Stimulated activated CD8-positive, alpha-beta memory T cell treated with anti-CD3 and anti-CD28 coated beads, Interleukin-2, amount 100 ng/mL, for 48 hours (primary cell): Measurements from ENCODE around the gene KIRREL3.

Experiments
- DNase-seq, 2 donors: peaks; one replicate each; pipeline ENCODE4 v3.0.0-alpha.2; 2020; ENCODE audit warnings: low read depth in 2 of 2

The KIRREL3 gene

DNA sequence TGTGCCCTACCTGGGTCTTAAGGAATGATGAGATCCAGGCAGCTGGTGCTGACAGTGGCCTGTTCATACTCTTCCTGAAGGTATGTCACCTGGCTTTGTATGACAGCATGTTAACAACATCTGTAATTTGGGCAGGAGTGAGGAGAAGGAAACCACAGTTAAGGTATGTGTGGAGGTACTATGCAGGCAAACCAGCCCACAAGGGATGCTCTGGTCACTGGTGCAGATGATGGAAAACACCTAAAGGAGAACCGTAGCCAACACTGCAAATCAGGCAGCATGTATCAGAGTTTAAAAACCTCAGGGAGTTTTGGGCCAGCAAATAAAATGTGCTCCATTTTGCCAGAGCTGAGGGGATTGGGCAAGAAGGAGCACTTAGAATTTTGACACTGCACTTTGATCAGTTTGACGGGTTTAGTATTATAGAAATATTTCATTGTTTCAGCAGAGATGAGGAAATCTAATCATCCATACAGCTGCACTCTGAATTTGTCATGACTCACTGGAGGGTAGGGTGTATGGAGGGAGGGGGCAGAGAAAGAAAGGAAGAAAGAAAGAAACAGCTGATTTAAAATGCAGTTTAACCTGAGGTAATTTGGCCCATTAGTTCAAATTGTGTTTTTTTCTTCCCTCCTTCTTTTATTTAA lies 260.9 kb downstream of the KIRREL3 start:
- no peak for DNase-seq

DNA sequence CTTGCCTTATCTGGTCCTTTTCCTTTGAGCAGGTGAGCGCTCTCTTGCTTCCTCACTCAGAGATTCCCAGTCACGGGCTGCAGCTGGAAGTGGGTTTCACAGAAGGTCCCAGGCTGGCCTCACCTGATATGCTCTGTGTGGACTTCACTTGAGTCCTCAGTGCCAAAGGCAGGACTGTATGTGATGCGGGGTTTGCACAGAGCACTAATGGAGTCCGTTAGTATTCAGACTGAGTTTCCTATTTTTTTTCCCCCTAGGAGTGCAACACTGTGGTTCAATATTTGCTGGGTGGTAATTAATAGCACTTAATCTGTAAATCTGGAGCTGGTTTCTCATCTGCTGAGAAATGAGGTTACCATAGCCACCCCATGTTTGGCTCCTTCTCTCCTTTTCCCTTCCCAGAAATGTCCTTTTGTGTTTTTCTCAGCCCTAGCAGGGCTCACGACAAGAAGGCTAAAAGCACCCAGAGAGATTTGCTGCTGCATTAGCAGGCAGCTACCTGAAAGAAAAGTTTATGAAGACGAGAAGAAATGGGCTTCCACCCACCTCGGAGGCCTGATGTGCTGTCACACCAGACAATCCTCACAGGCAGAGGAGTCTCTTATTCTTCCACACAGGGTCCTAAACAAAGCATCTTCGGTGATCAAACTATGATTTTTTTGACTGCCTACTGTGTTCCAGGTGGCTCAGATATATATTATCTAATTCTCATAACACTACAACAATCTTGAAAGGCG lies 262.1 kb downstream of the KIRREL3 start:
- DNase-seq: no peak

DNA sequence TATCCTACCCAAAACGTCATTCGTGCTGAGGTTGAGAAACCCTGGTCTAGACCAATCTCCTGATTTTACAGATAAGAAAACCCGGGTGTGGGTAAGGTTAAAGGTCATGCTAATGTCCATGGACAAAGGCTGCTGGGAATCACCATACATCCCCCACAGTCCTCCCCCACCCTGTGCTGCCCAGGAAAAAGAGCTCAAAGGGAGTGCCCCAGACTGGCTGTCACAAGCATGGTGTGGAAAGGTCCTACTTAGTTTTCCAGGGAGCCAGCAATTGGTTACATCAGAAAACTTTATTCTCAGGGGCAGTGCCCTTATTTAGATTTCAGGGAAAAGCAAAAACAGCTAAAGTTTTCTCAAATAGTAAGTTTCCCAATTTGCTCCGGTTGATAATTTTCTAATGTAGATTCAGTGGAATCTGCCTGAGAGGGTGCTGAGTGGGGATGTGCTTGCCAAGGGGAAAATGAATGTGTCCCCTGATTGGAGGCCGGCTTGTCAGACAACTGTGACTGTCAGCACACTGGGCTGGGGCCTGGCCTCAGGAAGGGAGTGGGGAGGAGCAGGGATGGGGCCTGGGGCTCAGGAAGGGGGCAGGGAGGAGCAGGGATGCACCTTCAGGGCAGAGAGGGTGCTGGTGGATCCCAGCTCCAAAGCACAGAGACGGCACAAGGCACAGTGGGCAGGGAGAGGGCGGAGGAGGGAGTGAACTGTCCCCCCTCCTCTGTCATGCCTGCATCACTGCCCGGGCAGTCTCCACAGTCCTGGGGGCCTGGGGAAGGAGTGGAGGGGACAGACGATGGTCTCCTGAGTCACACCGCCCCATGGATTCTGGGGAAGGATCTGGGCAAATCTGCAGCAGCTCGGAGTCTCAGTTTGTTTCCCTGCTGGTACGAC lies 263.6 kb downstream of the KIRREL3 start:
- no peak for DNase-seq

DNA sequence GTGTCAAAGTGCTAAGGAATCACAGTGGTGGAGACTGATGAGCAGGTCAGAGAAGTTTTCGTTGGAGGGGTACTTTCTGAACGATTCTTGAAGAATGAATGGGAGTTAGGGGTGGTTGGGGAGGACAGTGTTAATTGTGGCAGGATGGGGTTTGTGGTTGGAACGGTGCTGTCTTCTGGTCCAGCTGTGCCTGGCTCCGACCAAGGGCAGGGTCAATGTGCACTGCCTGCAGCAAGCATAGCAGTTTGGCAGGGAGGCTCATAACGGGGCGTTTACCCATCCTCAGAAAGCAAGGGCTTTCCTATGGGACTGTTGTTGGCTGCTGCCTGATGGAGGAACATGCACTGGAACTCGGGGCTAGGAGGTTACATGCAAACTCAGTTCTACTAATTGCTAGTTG lies 265.8 kb downstream of the KIRREL3 start:
- DNase-seq: no peak

DNA sequence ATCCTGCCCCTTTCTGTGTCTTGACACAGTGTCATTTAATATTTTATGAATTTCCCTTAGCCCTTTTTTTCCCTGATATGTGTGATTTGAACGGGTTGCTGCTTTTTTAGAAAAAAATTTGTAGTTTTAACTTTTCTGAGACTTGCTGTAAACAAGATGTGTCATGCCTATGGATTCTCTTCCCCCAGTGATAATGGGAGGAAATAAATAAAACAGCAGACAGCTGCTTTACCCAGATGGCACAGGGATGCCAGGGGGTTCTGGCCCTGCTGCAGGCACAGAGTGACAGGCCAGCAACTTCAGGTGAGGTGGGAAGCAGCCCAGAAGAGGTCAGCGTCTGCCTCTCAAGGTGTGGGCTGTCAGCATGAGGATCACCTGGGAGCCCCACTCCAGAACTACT lies 266.9 kb downstream of the KIRREL3 start:
- no peak for DNase-seq

DNA sequence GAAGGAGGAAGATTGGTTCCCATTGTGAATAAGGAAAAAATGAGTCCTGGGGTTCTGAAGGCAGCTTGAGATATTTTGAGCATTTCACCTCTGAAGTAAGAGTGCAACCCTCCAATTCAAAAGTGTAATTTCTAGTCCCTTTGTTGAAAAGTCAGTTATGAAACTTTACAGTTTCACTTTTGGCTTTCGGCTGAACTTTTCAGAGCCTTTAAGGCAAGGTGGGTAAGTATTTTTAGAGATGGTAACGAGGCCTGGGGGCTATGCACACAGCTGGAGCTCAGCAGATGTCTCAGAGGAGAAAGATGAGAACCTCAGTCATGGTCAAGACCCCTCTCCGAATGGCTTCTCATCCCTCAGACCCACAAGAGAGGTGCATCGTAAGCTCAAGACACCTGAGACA lies 267.6 kb downstream of the KIRREL3 start:
- no peak for DNase-seq

DNA sequence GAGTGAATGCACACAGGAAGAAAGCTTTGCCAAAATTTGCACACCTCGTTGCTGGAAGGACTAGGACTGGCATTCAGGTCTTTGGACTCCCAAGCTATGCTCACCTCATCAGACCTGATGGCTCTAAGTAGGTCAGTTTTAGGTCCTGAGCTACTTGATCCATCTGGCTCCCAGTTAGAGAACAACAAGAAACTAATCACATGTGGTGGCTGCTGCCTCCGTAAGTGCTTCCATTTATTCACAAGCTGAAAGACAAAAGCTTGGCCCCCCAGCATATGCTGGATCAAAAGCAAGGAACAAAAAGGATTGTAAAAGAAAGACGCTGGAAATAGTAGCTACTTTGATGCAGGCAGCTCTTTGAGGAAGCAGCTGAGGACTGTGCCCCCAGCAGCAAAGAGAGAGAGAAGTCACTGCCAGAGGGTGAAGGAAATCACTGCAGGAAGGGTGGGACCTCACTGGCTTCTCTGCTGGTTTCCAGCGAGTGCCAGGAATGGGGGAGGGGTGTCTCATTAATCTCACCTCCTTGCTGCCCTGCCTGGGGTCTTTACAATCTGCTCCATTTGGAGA lies 268.9 kb downstream of the KIRREL3 start:
- no peak for DNase-seq

DNA sequence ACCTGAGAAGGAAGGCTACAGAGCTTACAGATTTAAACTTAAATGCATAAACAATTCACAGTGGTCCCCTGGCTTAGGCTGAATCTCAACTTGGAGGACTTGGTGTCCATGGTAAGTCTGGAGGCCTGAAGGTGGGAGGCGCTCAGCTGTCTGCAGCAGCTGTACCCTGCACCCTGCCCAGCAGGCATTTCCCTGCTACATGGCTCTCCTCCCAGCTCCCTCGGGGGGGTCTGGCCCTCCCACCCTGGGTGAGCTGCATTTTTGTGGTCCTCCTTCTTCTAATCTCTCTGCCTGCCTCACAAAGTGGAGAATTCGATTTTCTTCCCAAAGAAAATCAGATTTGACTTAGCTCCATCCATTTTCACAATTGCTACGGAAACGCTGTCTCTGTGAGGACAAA lies 273.2 kb downstream of the KIRREL3 start:
- DNase-seq: no peak

DNA sequence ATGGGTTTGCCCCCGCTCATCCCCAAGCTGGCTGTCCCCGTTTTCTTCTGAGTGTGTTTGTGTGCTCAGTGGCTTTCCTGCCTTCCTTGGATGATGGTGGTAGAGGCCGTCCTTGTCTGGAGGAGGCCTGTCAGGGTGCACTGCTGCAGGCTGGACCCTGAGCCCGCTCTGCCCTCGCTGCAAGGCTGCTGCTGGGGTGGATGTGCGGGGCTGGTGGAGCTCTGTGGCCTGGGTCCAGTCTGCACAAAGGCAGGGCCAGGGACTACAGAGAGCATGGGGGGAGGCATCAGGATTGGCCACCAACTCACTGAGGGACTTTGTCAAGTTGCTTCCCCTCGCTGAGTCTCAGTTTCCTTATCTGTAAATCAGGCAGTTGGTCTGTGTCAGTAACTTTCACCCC lies 275.0 kb downstream of the KIRREL3 start:
- DNase-seq: no peak

DNA sequence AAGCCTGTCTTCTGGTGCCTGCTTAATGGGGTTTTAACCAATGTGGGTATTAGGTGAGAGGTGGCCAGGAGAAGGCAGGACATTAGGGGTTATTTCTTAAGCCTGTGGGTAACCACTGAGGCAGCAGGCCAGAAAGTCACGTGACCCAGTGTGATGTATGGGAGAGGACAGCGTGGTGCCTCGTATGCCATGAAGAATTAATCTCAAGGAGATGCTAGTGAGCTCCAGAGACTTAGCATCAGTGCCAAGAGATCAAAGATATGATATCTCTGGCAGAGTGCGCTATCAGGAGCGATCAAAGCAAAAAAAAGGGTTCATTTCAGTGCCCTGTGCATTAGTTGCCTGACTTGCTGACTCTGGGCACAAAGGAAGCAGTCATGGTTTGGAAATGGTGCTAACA lies 275.5 kb downstream of the KIRREL3 start:
- DNase-seq: no peak

DNA sequence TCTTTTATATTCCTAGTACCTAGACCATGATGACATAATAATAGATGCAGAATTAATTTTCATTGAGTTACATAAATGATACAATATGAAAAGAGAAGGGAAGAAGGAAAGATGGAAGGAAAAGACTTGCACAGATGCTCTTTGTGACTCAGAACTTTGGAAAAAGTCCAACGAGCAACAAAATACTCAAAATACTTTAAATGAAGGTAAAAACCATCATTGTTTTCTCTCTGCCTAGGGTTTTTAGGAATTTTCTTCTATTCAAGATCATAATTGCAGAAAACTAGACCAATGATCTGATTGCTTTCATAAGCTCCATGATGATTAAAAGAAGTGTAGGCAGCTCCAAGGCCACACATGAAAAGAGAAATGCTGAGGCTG lies 276.9 kb downstream of the KIRREL3 start:
- no peak for DNase-seq

DNA sequence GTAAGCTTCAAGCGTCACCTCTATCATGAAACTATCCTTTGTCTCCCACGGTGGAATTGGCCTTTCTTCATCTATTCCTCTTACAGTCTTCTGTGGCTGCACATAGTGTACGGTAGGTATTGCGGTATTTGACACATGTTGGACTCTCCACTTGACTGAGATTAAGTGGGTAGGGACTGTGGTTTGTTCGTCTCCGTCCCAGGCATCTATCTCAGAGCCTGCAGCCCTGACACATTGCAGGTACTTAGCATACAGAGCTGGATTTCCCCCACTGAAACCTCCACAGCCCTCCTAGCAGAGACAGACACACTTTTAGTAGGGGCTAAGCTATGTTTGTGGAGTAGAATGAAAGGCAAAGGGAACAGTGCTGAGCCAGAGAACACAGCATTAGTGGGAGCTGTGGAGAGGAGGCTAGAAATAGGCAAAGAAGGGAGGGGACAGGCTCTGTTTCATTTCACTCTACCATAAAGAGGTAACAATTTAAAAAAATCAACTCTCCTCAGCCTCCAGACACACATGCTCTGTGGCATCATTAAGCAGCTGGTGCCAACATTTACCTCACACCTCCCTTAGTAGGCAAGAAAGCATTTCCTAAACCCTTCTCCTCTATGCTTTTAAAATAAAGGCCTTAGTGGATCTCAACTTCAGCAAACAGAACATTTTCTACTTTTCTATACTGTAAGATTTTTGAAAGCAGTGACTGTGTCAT lies 277.5 kb downstream of the KIRREL3 start:
- DNase-seq: no peak

DNA sequence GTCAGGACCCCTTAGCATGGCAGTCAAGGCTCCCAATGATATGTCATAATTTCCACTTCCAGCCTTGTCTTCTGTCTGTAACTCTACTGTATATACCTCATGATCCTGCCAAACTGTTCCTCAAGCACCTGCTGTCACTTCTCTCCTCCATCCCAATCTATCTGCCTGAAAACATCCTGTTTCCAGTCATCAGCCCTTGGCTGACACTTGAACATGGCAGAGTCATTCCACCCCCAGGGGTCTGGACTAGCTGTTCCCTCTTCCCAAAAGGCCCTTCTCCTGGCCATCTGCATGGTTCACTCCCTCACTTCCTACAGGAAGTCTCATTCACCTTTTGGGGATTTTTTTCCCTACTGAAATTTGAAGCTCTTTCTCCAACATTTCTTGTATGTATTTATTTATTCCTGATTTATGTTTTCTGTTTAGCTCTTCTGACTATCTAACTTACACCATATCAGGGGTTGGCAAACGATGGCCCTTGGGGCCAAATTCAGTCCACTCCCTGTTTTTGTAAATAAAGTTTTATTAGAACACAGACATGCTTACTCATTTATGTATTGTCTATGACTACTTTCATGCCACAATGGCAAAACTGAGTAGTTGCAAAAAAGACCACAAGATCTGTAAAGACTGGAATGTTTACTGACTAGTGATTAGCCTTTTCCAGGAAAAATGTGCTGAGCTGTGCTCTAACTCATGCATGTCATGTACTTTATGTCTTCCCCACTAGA lies 278.4 kb downstream of the KIRREL3 start:
- DNase-seq: no peak

DNA sequence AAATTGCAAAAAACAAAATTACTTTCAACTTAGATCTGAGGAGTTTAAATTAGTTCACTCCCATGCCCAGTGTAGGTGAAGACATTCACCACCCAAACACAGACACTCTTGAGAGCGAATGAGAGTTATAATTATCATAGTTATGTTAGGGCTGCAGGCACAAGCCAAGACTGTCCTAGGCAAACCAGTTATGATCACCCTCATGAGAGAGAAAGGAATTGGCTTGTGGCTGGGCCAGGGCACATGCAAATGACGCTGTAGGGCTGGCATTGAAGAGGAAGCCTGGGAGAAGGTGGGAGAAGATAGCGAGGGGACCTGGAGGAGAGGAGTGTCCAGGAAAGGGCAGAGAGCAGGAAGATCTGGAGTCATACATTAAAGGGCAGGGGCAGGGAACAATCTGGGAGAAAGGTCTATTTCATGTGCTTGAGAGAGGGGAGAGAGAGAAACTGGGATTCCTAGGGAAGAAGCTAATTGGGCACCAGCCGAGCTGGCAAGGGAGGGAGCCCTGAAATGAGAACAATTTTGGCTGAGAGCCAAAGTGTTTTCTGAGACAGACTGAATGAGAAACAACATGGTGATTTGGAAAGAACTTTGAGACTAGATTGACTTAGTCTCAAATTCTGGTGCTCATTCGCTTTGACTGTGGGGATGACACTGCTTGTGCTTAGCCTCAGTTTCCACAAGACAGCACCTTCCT lies 279.9 kb downstream of the KIRREL3 start:
- DNase-seq: no peak

DNA sequence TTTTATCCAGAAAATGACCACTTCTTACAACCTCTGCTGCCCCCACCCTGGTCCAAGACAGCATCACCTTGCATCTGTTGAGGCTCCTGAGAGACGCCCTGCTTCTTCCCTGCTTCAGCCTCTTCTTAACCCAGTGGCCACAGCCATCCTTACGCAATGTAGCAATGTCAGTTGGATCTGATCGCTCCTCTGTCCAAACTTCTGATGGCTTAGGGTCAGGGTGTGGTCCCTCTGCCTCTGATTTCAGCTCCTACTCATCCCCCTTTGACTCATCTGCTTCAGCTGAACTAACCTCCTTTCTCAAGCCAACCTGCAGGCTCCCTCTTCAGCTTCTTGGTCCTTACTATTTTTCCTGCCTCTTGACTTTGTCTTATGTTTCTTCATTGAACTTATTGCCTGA lies 280.8 kb downstream of the KIRREL3 start:
- no peak for DNase-seq

DNA sequence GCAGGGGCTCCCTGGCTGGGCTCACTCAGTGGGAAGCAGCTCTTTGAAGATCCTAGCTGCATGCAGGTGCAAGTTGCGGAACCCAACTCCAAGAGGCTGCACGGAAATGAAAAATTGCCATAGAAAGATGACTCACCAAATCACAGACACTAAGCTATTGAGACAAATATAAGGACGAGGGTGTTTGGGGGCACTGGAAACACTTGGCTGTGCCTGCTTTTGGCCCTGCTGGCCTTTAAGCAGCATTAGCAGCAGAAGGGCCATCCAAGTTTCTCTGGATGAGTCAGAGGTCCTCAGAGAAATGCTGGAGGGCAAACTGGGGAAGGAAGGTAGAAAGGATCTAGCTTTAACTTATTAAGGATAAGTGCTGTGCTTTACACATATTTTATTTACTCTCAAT lies 282.3 kb downstream of the KIRREL3 start:
- DNase-seq: no peak

DNA sequence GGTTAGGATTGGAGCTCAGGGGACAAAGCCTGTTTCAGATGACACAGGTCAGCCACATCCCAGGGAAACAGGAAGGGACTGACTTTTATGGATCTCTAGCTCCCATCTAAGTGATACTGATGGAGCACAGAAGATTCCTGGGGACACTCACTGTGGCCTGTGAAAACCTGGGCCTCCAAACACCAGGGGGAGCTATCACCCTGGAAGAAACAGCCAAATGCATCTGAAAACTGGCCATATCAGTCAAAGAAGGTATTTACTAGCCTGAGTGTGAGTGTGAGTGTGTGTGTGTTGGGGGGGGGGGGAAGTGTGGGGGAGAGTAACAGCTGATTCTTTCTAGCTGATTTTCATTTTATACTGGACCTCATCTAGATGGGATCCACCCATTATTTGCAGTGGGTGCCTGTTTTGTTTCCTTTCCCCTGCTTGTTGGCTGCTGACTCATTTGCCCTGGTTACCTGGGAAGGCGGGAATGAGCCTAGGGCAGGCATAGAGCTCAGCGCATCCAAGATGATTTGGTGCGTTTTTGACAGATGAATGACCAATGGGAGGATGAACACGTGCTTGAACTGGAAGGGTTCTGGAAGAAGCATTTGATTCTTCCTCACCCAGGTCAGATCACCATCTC lies 284.0 kb downstream of the KIRREL3 start:
- DNase-seq: peak; percentile 2 to 8

DNA sequence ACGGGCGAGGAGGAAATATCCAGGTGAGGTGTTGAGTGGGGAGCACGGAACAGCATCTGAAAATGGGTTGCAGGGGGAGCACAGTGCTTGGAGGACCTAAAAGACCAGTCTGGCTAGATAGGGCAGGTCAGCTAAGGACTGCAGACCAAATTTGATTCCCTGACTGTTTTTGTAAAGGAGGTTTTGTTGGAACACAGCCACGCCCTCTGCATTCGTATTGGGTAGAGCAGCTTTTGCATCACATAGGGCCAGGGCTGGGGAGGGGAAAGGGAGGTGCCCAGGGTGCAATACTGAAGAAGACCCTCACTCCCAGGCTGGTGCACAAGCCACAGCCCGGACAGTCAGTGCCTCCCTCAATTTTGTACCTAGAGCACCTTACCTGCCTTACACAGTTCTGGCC lies 286.8 kb downstream of the KIRREL3 start:
- no peak for DNase-seq

DNA sequence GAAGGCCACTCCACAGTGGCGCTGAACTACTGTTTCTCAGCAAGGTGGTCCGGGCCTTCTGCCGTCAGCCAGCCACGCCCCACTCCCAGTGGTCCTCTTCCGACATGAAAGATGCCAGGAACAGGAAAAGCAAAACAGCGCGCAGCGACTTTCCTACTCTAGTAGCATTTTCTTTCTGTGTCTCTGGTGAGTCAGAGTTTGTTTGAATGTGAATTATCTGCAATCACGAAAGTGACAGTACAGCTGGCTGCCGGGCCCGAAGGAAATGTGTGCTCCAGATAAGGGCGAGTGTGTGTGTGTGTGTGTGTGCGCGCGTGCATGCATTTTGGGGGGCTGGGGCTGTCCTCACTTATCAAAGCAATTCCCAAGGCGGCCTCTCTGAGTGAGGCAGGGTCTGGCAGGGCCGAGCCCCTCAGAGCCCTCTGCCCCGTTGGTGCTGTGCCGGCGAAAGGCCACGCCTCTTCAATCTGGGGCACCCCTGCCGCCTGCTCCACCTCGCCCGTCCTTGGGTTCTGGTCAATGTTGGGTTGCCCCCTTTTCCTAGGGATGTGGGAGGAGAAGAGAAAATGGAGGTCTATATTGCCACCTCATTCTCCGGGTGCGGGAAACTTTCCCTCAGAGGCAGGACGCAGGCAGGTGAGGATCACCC lies 288.5 kb downstream of the KIRREL3 start:
- no peak for DNase-seq
